Measurements from ENCODE around the gene GASK1B. TPM values are rescaled to one million over a fixed set of nuclear protein-coding genes. Genes with fewer than 3 reads are reported as not detected.

The GASK1B gene
- total RNA-seq, 2 experiments from 2014 or later = not detected

DNA sequence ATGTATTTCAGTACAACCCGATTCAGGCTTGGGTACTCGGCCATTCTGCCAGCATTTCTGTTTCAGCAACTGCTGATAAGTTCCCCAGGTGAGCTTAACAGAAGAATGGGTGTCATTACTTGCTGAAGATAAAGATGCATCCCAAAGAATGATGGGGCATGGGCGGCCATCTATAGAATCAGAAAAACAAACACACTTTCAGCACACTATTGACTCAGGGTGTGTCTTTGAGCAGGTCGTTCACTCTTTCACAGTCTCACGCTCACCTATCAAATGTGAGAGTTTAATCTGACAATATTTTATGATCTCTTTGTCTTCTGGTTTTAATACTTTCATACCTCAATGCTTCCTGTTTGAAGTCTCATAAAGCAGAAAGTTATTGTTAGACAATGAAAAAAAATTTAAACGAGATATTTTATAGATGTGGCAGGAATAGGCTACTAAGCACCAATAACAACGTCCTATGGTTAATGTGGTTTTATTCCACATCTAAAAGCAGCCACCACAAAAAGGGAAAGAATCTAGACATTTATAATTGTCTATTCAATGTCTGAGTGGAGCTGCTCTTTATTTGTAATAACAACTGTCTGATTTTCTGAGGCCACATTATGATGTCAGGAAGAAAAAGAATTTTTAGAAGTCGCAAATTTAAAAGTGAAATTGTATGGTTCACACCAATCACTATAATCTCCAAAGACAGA, 17.0 kb downstream of the GASK1B start:
- H3K4me3 Mint-ChIP-seq = no peak overlapping the region
- no peak overlapping the region for H3K27ac Mint-ChIP-seq
- ChIA-PET CTCF (no interaction called here), POLR2A (no interaction called here)
- no peaks in the 10 kb centered on the region for H3K27me3 Mint-ChIP-seq
- peaks cover 1% of the 10 kb centered on the region for H3K9me3 Mint-ChIP-seq
- no peaks in the 10 kb centered on the region for H3K4me1 Mint-ChIP-seq
- no peaks in the 10 kb centered on the region for H3K36me3 Mint-ChIP-seq (ENCODE audit: low read depth)
- DNase-seq = no peak

- no peak overlapping the region for H3K27ac Mint-ChIP-seq
- POLR2A ChIA-PET = no interaction called here
- CTCF ChIA-PET = interaction anchor here (0.9 kb wide), 1 partner anchor 45 kb away, joined by 3 read pairs; no protein-coding TSS in a partner anchor
- H3K4me1 Mint-ChIP-seq = no peaks in the 10 kb centered on the region
- no peaks in the 10 kb centered on the region for H3K27me3 Mint-ChIP-seq
- H3K9me3 Mint-ChIP-seq = peaks cover 2% of the 10 kb centered on the region
- no peak overlapping the region for H3K4me3 Mint-ChIP-seq
- no peaks in the 10 kb centered on the region for H3K36me3 Mint-ChIP-seq (ENCODE audit: low read depth)
- DNase-seq = no peak
Measured at GRCh38 chr4:158147151-158147550, 25.7 kb downstream of the GASK1B start.

- ChIA-PET CTCF (no interaction called here), POLR2A (no interaction called here)
- no peaks in the 10 kb centered on the region for H3K4me1 Mint-ChIP-seq
- H3K27ac Mint-ChIP-seq = no peak overlapping the region
- no peaks in the 10 kb centered on the region for H3K27me3 Mint-ChIP-seq
- DNase-seq = no peak
- no peak overlapping the region for H3K4me3 Mint-ChIP-seq
- H3K9me3 Mint-ChIP-seq = peaks cover 2% of the 10 kb centered on the region
- no peaks in the 10 kb centered on the region for H3K36me3 Mint-ChIP-seq (ENCODE audit: low read depth)
Measured at GRCh38 chr4:158146736-158147135, 26.1 kb downstream of the GASK1B start.

- H3K36me3 Mint-ChIP-seq (ENCODE audit: low read depth) = no peaks in the 10 kb centered on the region
- no peak overlapping the region for H3K27ac Mint-ChIP-seq
- ChIA-PET CTCF (no interaction called here), POLR2A (no interaction called here)
- H3K4me3 Mint-ChIP-seq = no peak overlapping the region
- H3K27me3 Mint-ChIP-seq = no peaks in the 10 kb centered on the region
- DNase-seq = no peak
- no peaks in the 10 kb centered on the region for H3K9me3 Mint-ChIP-seq
- H3K4me1 Mint-ChIP-seq = no peaks in the 10 kb centered on the region
Measured at GRCh38 chr4:158139086-158139485, 33.7 kb downstream of the GASK1B start.

- ChIA-PET POLR2A (no interaction called here), CTCF (no interaction called here)
- H3K9me3 Mint-ChIP-seq = no peaks in the 10 kb centered on the region
- no peak overlapping the region for H3K4me3 Mint-ChIP-seq
- DNase-seq = no peak
- no peaks in the 10 kb centered on the region for H3K4me1 Mint-ChIP-seq
- no peak overlapping the region for H3K27ac Mint-ChIP-seq
- no peaks in the 10 kb centered on the region for H3K36me3 Mint-ChIP-seq (ENCODE audit: low read depth)
- peaks cover 2% of the 10 kb centered on the region for H3K27me3 Mint-ChIP-seq
Measured at GRCh38 chr4:158134222-158134621, 38.6 kb downstream of the GASK1B start.

DNA sequence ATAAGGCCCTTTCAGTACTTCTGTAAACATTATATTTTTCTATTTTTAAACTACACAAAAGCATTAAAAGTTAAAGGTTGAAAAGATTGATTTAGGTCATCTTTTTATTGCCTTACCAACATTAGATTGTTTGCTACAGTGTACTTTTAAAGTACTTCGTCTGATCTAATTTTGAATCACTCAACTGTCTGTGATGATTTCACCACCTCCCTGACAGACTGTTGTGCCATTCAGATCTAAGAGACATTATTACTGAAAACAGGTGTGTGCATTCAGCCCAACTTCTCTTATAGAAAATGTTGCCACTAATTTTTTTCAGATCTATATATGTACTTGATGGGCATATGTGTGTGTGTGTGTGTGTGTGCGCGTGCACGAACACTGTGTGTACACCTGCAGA, 39.3 kb downstream of the GASK1B start:
- Mint-ChIP-seq H3K36me3 (ENCODE audit: low read depth) (no peaks in the 10 kb centered on the region), H3K4me3 (no peak overlapping the region), H3K9me3 (no peaks in the 10 kb centered on the region), H3K4me1 (no peaks in the 10 kb centered on the region), H3K27me3 (peaks cover 2% of the 10 kb centered on the region), H3K27ac (no peak overlapping the region)
- POLR2A ChIA-PET = no interaction called here
- no peak for DNase-seq
- CTCF ChIA-PET = no interaction called here

DNA sequence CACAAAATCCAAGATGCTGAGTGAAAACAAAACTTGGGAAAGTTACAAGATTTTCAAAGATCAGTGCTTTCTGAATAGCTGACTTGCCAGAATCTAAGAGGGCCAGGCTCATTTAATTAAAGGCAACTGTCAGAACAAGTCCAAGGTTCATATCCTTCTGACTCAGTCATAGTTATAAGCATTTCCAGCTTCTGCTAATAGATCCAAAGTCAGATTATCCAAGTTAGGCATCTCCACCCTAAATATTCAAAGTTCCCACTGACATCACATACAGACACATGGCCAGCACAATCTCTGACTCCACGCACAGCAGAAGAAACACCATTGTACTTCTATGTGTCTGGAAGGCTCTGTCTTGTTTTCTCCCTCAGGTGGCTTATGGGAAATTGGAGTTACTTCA, 41.8 kb downstream of the GASK1B start:
- Mint-ChIP-seq H3K9me3 (no peaks in the 10 kb centered on the region), H3K4me1 (no peaks in the 10 kb centered on the region), H3K36me3 (ENCODE audit: low read depth) (no peaks in the 10 kb centered on the region), H3K27ac (no peak overlapping the region), H3K4me3 (no peak overlapping the region), H3K27me3 (peaks cover 2% of the 10 kb centered on the region)
- DNase-seq = no peak
- ChIA-PET CTCF (interaction anchor here (0.5 kb wide), 1 partner anchor 145 kb away, joined by 5 read pairs; no protein-coding TSS in a partner anchor), POLR2A (no interaction called here)

GRCh38 chr4:158130204-158130603, 42.6 kb downstream of the GASK1B start:
- H3K27ac Mint-ChIP-seq = no peak overlapping the region
- H3K9me3 Mint-ChIP-seq = no peaks in the 10 kb centered on the region
- POLR2A ChIA-PET = no interaction called here
- DNase-seq = no peak
- no peaks in the 10 kb centered on the region for H3K36me3 Mint-ChIP-seq (ENCODE audit: low read depth)
- H3K27me3 Mint-ChIP-seq = peaks cover 2% of the 10 kb centered on the region
- H3K4me1 Mint-ChIP-seq = no peaks in the 10 kb centered on the region
- CTCF ChIA-PET = interaction anchor here (0.7 kb wide), 1 partner anchor 151 kb away, joined by 4 read pairs; no protein-coding TSS in a partner anchor
- no peak overlapping the region for H3K4me3 Mint-ChIP-seq

- H3K27ac Mint-ChIP-seq = no peak overlapping the region
- no peak for DNase-seq
- H3K36me3 Mint-ChIP-seq (ENCODE audit: low read depth) = no peaks in the 10 kb centered on the region
- POLR2A ChIA-PET = no interaction called here
- CTCF ChIA-PET = interaction anchor here (0.7 kb wide), 1 partner anchor 152 kb away, joined by 4 read pairs; no protein-coding TSS in a partner anchor
- no peaks in the 10 kb centered on the region for H3K9me3 Mint-ChIP-seq
- peaks cover 2% of the 10 kb centered on the region for H3K27me3 Mint-ChIP-seq
- H3K4me3 Mint-ChIP-seq = no peak overlapping the region
- no peaks in the 10 kb centered on the region for H3K4me1 Mint-ChIP-seq
Measured at GRCh38 chr4:158129694-158130093, 43.1 kb downstream of the GASK1B start.

DNA sequence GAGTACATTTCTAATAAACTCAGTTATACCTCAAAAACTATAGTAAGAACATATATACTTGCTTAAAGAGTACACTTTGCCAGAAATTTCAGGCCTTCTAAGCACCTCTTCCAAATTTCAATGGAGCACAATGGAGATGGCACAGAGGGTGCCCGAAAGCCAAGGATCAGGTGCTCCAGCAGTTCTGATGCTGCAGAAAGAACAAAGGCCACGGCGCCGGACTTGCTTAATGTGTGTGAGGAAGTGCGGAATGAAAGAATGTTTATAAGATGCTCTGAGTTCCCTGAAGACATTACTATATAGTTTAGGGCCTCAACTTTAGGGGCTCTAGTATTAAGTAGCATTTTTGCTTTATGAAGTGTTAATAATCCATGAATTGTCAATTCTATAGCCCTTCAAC, 44.3 kb downstream of the GASK1B start:
- Mint-ChIP-seq H3K36me3 (ENCODE audit: low read depth) (no peaks in the 10 kb centered on the region), H3K27me3 (peaks cover 2% of the 10 kb centered on the region), H3K4me1 (no peaks in the 10 kb centered on the region), H3K4me3 (no peak overlapping the region), H3K9me3 (no peaks in the 10 kb centered on the region), H3K27ac (no peak overlapping the region)
- DNase-seq = no peak
- CTCF ChIA-PET = interaction anchor here (1.0 kb wide), 1 partner anchor 68 kb away, joined by 3 read pairs; no protein-coding TSS in a partner anchor
- POLR2A ChIA-PET = no interaction called here

GRCh38 chr4:158125310-158125709, 47.5 kb downstream of the GASK1B start:
- H3K4me1 Mint-ChIP-seq = no peaks in the 10 kb centered on the region
- POLR2A ChIA-PET = no interaction called here
- H3K36me3 Mint-ChIP-seq (ENCODE audit: low read depth) = no peaks in the 10 kb centered on the region

More at GRCh38 chr4:158125310-158125709, 47.5 kb downstream of the GASK1B start:
- Mint-ChIP-seq H3K27ac (no peak overlapping the region), H3K4me3 (no peak overlapping the region), H3K27me3 (no peaks in the 10 kb centered on the region), H3K9me3 (no peaks in the 10 kb centered on the region)
- no peak for DNase-seq
- CTCF ChIA-PET = no interaction called here

Other genes with a start within 250 kb of the GASK1B start
- not detected for gene TMEM144, start 37.5 kb upstream of the GASK1B start, total RNA-seq

All from activated CD4-positive, alpha-beta T cell treated with anti-CD3 and anti-CD28 coated beads, Interleukin-2, amount 10 ng/mL, durations not matched to agents 7 days and 5 days (primary cell).